GM12801 (cell line): ENCODE measurements around the gene C16orf74.

ENCODE experiments used
- TF ChIP-seq, protein P1 (sequence below): IDR thresholded peaks from one replicate; pipeline ENCODE4 v1.5.1; 2011; ENCODE audit warnings: control low read depth; ENCODE audit not compliant: insufficient read length; ENCODE audit errors: extremely low read depth

Gene C16orf74

DNA sequence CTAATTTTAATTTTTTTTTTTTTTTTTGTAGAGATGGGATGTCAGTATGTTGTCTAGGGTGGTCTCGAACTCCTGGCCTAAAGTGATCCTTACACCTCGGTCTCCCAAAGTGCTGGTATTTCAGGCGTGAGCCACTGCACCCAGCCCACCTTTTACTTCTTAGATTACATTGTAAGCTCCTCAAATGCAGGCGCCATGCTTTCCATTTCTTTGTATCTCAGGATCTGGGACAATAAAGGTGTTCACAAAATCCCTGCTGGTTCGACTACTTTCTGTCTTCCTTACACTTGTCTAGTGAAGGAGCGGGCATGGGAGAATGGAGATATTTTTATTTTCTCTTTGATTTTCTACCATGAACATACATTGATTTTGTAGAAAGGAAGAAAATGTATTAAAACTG, 23.2 kb upstream of the C16orf74 start:
- TF ChIP-seq, protein P1, sequence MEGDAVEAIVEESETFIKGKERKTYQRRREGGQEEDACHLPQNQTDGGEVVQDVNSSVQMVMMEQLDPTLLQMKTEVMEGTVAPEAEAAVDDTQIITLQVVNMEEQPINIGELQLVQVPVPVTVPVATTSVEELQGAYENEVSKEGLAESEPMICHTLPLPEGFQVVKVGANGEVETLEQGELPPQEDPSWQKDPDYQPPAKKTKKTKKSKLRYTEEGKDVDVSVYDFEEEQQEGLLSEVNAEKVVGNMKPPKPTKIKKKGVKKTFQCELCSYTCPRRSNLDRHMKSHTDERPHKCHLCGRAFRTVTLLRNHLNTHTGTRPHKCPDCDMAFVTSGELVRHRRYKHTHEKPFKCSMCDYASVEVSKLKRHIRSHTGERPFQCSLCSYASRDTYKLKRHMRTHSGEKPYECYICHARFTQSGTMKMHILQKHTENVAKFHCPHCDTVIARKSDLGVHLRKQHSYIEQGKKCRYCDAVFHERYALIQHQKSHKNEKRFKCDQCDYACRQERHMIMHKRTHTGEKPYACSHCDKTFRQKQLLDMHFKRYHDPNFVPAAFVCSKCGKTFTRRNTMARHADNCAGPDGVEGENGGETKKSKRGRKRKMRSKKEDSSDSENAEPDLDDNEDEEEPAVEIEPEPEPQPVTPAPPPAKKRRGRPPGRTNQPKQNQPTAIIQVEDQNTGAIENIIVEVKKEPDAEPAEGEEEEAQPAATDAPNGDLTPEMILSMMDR: no peak

DNA sequence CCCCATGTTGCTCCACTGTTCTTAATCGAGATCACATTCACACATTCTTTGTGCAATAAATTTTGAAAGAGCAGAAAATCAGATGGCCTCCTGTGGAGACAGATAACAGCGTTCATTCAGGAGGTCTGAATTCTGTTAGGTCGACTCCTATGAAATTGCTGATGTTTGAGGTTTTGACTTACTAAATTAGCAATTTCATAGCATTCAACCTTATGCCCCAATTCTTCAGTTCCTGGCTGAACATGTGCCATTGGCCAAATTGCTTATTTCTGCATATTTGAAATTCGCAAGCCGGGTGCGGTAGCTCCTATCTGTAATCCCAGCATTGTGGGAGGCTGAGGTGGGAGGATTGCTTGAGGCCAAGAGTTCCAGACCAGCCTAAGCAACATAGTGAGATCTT, 22.1 kb upstream of the C16orf74 start:
- TF ChIP-seq, protein P1: no peak

DNA sequence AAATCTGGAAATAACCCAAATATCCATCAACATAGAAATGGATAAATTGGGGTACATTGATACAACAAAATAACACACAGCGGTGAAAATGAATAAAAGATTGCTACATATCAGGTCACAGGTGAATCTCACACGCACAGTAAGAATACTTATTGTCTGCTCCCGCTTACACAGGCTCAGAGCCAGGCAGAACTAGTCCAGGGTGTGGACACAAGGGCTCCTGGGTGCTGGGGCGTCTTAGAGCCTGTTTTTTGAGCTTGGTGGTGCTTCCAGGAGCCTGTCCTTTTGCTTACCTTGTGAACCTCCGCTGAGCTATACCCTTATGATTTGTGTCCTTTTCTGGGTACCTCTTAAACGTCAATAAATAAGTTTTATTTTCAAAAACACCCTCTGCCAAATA, 19.8 kb upstream of the C16orf74 start:
- TF ChIP-seq, protein P1: no peak

DNA sequence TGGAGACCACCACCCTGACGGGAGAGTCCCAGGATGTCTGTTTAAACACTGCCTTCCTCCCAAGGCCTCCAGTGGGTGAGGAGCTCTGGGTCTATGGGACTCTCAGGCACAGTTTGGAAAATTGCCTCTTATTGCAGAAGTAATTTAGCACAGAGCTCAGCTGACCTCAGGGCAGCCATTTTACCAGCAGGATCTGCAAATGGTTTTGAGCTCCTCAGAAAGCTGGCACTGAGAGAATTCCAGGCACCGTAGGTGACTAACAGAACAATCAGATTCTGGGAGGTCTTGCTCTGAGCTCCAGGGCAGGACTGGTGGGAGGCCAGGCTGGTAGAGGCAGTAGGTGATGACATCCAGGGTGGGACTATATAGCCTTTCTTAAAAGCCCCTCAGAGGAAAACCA, 17.3 kb upstream of the C16orf74 start:
- TF ChIP-seq, protein P1: no peak

DNA sequence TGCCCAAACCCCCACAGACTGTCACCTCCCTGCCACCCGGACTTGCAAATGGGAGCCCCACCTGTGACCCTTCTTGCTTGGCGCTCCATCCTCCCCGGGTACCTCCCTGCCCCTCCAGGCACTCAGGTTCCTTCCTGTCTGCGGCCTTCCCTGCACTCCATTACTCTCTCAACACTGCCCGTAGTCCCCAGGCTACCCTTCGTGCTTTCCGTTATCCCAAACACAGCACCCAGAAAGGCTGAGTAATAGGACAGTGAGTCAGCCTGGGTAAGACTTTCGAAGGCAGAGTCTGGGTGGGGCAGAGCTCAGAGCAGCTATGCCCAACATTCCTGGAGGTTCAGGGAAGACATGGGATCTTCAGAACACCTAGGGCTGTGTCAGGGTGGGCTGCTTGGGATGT, 16.6 kb upstream of the C16orf74 start:
- TF ChIP-seq, protein P1: no peak

DNA sequence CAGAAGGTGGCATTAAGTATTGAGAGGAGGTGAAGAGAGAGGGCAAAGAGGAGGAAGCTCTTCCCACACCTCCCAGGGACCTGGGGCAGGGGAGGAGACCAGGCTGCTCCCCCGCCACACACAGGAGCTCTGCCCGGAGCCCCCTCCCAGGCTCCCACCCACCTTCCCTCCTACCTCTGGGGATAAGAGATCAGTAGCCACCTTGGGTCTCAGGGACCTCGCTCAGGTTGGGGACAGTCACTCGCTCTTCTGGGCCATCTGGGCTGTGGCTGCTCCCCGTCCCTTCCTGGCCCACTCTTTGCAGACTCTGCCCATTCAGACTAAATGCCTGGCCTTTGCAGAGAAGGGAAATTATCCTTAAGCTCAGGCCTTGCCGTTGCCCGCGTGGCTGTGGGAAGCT, 14.9 kb upstream of the C16orf74 start:
- TF ChIP-seq, protein P1: no peak

DNA sequence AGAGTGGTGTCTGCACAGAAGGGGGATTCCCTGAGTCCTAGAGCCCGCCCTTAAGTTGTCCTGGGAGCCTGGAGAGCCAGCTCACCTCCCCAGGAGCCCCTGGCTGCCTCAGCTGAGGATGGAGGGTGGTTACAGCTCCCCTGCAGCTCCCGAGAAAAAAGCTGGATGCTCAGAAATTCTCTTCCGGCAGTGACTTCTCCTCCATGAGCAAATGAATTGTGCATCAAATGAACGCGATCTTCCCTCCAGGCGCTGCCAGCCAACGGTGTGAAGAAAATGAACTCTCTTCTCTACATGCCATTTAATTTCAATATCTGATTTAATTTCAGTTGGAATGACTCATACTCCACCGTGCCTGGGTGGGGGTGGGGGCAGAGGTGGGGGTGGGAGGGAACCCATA, 14.3 kb upstream of the C16orf74 start:
- TF ChIP-seq, protein P1: no peak

DNA sequence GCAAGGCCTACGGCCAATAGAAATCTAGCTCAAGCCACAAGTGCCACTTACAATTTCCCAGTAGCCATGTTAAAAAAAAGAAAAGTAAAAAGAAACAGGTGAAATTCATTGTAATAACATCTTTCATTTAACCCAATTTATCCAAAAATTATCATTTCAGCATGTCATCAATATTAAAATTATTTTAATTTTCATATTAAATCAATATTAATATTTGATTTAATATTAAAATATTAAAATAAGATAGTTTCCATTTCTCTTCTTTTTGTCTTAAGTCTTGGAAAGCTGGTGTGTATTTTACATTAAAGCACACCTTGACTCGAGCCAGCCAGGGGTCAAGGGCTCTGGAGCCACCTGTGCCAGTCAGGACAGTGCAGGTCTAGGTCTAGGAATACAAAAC, 12.7 kb upstream of the C16orf74 start:
- TF ChIP-seq, protein P1: no peak
